Inferior parietal cortex (tissue), 1 donor: ENCODE measurements around the gene PCDHGA10.
A peak's percentile ranks its signal among the peaks of the same experiment; 100 is the strongest.
"Not testable (repeated sequence)": the region's sequence is repeated elsewhere in the genome, so short reads cannot be mapped to it uniquely, and the experiment has no call there.

Experiments
- DNase-seq: peaks from one replicate; pipeline ENCODE4 v3.0.0-alpha.2; 2016; ENCODE audit errors: extremely low spot score

The PCDHGA10 gene

DNA sequence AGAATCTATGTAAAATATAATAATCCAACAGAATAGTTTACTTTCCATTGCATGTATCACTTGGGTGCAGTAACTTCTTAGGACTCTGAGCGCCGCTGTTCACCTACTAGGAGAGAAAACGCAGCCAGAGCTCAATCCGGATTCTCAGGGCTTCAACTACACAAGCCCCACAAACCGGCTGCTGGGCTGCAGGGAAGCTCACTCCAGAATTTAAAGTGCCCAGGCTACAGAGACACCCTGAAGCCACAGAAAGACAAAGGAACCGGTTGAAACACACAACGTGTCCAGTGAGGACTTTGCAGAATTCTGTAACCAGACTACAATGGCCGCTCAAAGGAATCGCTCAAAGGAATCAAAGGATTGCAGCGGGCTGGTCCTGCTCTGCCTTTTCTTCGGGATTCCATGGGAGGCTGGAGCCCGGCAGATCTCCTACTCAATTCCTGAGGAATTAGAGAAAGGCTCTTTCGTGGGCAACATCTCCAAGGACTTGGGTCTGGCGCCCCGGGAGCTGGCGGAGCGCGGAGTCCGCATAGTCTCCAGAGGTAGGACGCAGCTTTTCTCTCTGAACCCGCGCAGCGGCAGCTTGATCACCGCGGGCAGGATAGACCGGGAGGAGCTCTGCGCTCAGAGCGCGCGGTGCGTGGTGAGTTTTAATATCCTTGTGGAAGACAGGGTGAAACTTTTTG lies at the start of gene PCDHGA10:
TSS of gene PCDHGA10 (plus strand) at position 134 of the 686 bp plus-strand sequence. CDS start at position 323, 189 bp downstream.
- DNase-seq = peak; percentile 12

DNA sequence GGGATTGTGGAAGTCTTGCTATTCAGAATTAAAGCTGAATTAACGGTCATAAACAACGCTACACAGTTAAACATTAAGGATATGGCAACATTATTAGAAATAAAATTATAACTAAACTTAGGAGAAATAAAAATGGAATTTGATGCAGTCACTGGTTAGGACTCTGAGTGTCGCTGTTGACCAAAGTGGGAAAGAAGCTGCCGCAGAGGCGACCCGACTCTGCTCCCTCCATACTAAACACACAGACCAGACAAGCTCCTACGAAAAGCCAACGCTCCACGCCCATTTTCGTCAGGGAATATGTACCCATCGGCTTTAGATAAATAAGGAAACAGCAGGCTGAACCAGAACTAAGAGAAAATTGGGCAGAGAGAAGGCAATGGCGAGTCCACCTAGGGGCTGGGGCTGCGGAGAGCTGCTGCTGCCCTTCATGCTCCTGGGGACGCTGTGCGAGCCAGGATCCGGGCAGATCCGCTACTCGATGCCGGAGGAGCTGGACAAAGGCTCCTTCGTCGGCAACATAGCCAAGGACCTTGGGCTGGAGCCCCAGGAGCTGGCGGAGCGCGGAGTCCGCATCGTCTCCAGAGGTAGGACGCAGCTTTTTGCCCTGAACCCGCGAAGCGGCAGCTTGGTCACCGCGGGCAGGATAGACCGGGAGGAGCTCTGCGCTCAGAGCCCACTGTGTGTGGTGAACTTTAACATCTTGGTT lies 48.7 kb upstream of the PCDHGA10 start, which contains the start of gene PCDHGA5:
TSS of gene PCDHGA5 (plus strand) at position 211 of the 709 bp plus-strand sequence. CDS start at position 380, 169 bp downstream.
- no peak for DNase-seq

DNA sequence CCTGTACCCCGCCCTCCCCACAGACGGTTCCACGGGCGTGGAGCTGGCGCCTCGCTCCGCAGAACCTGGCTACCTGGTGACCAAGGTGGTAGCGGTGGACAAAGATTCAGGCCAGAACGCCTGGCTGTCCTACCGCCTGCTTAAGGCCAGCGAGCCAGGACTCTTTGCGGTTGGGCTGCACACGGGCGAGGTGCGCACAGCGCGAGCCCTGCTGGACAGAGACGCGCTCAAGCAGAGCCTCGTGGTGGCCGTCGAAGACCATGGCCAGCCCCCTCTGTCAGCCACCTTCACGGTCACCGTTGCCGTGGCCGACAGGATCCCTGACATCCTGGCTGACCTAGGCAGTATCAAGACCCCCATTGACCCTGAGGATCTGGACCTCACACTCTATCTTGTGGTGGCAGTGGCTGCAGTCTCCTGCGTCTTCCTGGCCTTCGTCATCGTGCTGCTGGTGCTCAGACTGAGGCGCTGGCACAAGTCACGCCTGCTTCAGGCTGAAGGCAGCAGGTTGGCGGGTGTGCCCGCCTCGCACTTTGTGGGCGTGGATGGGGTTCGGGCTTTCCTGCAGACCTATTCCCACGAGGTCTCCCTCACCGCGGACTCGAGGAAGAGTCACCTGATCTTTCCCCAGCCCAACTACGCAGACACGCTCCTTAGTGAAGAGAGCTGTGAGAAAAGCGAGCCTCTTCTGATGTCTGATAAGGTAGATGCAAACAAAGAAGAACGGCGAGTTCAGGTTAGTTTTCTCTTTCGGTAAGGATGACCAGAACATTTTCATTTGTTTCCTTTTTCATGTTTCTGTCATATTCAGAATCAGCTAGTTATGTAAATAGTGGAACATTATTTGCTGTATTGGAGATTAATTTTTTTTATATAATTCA lies 46.5 kb upstream of the PCDHGA10 start:
- no peak for DNase-seq

DNA sequence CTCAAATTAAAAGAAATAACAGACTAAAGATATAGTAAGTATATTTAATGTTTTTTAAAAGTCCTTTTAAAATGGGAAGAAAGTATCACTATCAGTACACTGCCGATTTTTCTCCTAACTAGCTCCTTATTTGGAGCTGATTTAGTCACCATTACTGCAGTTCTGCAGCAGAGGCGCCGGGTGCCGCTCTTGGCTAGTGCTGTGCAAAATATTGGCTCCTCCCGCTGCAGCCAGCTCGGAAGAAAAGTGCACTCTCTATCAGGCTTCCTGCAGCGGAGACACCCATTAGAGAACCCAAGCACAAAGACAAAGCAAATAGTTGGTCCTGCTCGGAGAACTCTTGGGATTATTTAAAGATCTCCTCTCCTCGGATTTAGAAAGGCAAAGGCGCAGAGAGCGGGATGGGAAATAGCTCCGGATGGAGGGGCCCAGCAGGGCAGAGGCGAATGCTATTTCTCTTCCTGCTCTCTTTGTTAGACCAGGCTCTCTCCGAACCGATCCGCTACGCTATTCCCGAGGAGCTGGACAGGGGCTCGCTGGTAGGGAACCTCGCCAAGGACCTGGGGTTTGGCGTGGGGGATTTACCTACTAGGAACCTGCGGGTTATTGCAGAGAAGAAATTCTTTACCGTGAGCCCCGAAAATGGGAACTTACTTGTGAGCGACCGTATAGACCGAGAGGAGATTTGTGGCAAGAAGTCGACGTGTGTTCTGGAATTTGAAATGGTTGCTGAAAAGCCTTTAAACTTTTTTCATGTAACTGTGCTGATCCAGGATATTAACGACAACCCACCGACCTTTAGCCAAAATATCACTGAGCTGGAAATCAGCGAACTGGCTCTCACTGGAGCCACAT lies 42.6 kb upstream of the PCDHGA10 start, which contains the start of gene PCDHGB3:
TSS of gene PCDHGB3 (plus strand) at position 249 of the 855 bp plus-strand sequence. CDS start at position 402, 153 bp downstream.
- DNase-seq = peak; percentile 4

DNA sequence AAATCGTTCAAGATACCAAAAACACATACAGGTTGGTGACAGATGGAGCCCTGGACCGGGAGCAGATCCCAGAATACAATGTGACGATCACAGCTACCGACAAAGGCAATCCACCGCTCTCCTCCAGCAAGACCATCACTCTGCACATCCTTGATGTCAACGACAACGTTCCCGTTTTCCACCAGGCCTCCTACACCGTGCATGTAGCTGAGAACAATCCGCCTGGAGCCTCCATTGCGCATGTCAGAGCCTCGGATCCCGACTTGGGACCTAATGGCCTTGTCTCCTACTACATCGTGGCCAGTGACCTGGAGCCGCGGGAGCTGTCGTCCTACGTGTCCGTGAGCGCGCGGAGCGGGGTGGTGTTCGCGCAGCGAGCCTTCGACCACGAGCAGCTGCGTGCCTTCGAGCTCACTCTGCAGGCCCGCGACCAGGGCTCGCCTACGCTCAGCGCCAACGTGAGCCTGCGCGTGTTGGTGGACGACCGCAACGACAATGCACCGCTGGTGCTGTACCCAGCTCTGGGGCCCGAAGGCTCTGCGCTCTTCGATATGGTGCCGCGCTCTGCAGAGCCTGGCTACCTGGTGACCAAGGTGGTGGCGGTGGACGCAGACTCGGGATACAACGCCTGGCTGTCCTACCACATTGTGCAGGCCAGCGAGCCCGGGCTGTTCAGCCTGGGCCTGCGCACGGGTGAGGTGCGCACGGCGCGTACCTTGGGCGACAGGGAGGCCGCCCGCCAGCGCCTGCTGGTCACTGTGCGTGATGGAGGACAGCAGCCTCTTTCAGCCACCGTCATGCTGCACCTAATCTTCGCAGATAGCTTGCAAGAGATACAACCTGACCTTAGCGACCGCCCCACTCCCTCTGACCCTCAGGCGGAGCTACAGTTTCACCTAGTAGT lies 41.0 kb upstream of the PCDHGA10 start:
- no peak for DNase-seq

DNA sequence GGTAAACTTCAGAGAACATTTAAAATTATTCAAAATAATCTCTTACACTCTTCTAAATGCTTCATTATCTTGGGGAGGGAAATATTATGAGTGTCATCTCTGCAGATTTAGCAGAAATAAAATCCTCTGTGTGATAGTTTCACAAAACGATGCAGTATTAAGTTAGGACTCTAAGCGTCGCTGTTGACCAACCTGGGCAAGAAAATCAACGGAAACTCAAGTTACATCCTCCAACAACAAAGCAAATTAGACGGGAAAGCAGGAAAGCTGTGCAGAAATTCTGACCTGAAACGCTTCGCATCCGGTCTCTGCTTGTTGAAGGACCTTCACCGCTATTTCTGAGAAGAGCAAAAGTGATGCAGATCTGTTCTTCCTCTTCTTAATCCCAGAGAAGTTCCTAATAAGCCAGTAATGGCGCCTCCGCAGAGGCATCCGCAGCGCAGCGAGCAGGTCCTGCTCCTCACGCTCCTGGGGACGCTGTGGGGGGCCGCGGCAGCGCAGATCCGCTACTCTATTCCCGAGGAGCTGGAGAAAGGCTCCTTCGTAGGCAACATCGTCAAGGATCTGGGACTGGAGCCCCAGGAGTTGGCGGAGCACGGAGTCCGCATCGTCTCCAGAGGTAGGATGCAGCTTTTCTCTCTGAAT lies 39.0 kb upstream of the PCDHGA10 start, which contains the start of gene PCDHGA6:
TSS of gene PCDHGA6 (plus strand) at position 219 of the 645 bp plus-strand sequence. CDS start at position 412, 193 bp downstream.
- no peak for DNase-seq

DNA sequence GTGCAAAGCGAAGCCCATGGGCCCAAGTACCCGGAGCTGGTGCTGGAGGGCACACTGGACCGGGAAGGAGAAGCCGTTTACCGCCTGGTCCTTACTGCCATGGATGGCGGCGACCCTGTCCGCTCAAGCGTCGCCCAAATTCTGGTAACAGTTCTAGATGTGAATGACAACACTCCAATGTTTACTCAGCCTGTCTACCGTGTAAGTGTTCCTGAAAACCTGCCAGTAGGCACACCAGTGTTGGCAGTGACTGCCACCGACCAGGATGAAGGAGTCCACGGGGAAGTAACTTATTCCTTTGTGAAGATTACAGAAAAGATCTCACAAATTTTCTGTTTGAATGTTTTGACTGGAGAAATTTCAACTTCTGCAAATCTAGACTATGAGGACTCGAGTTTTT lies 38.2 kb upstream of the PCDHGA10 start:
- no peak for DNase-seq

DNA sequence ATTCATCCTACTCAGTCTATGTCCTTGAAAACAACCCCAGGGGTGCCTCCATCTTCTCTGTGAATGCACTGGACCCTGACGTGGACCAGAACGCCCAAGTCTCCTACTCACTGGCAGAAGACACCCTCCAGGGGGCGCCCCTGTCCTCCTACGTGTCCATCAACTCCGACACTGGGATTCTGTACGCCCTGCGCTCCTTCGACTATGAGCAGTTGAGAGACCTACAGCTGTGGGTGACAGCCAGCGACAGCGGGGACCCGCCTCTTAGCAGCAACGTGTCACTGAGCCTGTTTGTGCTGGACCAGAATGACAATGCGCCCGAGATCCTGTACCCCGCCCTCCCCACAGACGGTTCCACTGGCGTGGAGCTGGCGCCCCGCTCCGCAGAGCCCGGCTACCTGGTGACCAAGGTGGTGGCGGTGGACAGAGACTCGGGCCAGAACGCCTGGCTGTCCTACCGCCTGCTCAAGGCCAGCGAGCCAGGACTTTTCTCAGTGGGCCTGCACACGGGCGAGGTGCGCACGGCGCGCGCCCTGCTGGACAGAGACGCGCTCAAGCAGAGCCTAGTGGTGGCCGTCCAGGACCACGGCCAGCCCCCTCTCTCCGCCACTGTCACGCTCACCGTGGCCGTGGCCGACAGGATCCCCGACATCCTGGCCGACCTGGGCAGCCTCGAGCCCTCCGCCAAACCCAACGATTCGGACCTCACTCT lies 37.2 kb upstream of the PCDHGA10 start:
- not testable (repeated sequence) for DNase-seq

DNA sequence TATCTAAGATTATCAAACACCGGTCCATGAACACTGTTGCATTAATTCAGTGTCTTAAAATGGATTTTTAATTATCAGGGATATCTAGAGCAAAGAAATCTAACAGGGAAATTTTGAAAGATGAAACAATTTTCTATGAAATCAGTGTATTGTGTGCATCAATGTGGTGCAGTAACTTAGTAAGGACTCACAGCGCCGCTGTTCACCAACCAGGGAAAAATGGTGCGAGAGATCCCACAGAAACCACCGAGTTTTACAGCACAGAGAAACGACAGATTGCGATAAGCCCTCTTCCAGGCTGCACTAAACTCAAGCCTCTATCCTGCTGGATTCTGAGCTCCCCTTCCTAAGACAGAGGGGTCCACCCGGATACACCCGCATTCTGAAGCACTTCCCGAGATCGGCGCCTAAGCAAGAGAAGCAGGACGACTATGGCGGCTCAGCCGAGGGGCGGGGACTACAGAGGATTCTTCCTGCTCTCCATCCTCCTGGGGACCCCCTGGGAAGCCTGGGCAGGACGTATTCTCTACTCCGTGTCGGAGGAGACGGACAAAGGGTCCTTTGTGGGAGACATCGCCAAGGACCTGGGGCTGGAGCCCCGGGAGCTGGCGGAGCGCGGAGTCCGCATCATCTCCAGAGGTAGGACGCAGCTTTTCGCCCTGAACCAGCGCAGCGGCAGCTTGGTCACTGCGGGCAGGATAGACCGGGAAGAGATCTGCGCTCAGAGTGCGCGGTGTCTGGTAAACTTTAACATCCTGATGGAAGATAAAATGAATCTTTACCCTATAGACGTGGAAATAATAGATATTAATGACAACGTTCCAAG lies 30.1 kb upstream of the PCDHGA10 start, which contains the start of gene PCDHGA7:
TSS of gene PCDHGA7 (plus strand) at position 274 of the 826 bp plus-strand sequence. CDS start at position 432, 158 bp downstream.
- DNase-seq = no peak

DNA sequence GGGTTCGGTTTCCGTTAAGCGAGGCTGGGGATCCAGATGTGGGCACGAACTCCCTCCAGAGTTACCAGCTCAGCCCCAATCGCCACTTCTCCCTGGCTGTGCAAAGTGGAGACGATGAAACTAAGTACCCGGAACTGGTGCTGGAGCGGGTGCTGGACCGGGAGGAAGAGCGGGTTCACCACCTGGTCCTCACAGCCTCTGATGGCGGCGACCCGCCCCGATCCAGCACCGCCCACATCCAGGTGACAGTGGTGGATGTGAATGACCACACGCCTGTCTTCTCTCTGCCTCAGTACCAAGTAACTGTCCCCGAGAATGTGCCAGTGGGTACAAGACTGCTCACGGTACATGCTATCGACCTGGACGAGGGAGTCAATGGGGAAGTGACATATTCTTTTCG lies 29.4 kb upstream of the PCDHGA10 start:
- DNase-seq = no peak

DNA sequence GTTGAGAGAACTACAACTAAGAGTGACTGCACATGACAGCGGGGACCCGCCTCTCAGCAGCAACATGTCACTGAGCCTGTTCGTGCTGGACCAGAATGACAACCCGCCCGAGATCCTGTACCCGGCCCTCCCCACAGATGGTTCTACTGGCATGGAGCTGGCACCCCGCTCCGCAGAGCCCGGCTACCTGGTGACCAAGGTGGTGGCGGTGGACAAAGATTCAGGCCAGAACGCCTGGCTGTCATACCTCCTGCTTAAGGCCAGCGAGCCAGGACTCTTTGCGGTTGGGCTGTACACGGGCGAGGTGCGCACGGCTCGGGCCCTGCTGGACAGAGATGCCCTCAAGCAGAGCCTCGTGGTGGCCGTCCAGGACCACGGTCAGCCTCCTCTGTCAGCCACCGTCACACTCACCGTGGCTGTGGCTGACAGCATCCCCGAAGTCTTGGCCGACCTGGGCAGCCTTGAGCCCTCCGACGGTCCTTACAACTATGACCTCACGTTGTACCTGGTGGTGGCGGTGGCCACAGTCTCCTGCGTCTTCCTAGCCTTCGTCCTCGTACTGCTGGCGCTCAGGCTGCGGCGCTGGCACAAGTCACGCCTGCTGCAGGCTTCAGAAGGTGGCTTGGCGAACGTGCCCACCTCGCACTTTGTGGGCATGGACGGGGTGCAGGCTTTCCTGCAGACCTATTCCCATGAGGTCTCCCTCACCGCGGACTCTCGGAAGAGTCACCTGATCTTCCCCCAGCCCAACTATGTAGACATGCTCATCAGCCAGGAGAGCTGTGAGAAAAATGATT lies 28.1 kb upstream of the PCDHGA10 start:
- no peak for DNase-seq

DNA sequence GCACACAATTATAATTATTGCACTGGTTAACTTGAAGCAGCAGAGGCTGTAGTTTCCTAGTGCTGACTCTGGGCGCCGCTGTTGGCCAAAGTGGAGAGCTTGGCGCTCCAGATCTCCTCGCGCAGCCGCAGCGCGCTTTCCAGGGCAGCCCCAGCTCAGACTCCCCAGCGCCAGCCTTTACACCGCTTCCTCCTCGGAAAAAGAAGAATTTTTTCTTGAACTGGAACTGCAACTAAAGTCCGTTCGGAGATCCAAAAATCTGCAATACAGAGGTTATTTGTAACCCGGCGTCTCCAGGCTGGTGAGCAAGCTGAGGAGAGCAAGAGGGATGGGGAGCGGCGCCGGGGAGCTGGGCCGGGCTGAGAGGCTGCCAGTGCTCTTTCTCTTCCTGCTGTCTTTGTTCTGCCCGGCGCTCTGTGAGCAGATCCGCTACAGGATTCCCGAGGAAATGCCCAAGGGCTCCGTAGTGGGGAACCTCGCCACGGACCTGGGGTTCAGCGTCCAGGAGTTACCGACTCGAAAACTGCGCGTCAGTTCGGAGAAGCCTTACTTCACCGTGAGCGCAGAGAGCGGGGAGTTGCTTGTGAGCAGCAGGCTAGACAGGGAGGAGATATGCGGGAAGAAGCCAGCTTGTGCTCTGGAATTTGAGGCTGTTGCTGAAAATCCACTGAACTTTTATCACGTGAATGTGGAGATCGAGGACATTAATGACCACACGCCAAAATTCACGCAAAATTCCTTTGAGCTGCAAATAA lies 25.1 kb upstream of the PCDHGA10 start, which contains the start of gene PCDHGB4:
TSS of gene PCDHGB4 (plus strand) at position 142 of the 755 bp plus-strand sequence. CDS start at position 329, 187 bp downstream.
- DNase-seq = not testable (repeated sequence)

DNA sequence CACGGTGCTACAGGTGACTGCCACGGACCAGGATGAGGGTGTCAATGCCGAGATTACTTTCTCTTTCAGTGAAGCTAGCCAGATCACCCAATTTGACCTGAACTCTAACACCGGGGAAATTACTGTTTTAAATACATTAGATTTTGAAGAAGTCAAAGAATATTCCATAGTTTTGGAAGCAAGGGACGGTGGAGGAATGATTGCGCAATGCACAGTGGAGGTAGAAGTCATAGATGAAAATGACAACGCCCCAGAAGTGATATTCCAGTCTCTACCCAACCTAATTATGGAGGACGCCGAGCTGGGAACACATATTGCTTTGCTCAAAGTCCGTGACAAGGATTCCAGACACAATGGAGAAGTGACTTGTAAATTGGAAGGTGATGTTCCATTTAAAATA lies 24.1 kb upstream of the PCDHGA10 start:
- DNase-seq = no peak

DNA sequence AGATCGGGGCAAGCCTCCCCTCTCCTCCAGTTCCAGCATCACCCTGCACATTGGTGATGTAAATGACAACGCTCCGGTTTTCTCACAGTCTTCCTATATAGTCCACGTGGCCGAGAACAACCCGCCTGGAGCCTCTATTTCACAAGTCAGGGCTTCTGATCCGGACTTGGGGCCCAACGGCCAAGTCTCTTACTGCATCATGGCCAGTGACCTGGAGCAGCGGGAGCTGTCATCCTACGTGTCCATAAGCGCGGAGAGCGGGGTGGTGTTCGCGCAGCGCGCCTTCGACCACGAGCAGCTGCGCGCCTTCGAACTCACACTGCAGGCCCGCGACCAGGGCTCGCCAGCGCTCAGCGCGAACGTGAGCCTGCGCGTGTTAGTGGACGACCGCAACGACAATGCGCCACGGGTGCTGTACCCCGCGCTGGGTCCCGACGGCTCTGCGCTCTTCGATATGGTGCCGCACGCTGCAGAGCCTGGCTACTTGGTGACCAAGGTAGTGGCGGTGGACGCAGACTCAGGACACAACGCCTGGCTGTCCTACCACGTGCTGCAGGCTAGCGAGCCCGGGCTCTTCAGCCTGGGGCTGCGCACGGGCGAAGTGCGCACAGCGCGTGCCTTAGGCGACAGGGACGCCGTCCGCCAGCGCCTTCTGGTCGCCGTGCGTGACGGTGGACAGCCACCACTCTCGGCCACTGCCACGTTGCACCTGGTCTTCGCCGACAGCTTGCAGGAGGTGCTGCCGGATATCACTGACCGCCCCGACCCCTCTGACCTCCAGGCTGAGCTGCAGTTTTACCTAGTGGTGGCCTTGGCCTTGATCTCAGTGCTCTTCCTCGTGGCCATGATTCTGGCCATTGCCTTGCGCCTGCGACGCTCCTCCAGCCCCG lies 23.4 kb upstream of the PCDHGA10 start:
- no peak for DNase-seq
